Kidney (tissue), 14 donors: ENCODE data around the gene CHRNA7. TPM values are rescaled to one million over a fixed set of nuclear protein-coding genes. Genes with fewer than 3 reads are reported as not detected.

Experiments
- DNase-seq, 5 donors: peaks; one replicate each; pipeline ENCODE4 v3.0.0-alpha.2; 2013 to 2020
- FAIRE-seq: peaks from 2 replicates; lab custom pipeline; 2012; peaks lifted over from hg19 to GRCh38; lab: Jason Lieb, UNC
- H3K27ac ChIP-seq, 2 donors: one replicate each; pipeline ENCODE4 v1.7.0; 2013; ENCODE audit warnings: low read depth in 2 of 2, low read length in 2 of 2, inconsistent platforms in 1 of 2
- H3K27me3 ChIP-seq: one replicate; pipeline ENCODE4 v1.7.1; 2013; ENCODE audit warnings: low read length, inconsistent platforms; ENCODE audit not compliant: control insufficient read depth, insufficient read depth
- H3K36me3 ChIP-seq, 3 donors: one replicate each; pipeline versions ENCODE4 v1.7.0 to v1.7.1; 2013; ENCODE audit warnings: low read length in 3 of 3, control low read depth in 1 of 3, inconsistent platforms in 1 of 3; ENCODE audit not compliant: insufficient read depth in 3 of 3, control insufficient read depth in 2 of 3
- H3K4me1 ChIP-seq, 3 donors: one replicate each; pipeline versions ENCODE4 v1.7.0 to v1.7.1; 2013; ENCODE audit warnings: low read length in 3 of 3, inconsistent platforms in 1 of 3, low read depth in 1 of 3; ENCODE audit not compliant: control insufficient read depth in 2 of 3, insufficient read depth in 2 of 3
- H3K4me3 ChIP-seq, 3 donors: one replicate each; pipeline versions ENCODE4 v1.7.0 to v1.8.1; 2013; ENCODE audit warnings: low read length in 3 of 3, control low read depth in 1 of 3, inconsistent platforms in 1 of 3
- H3K9ac ChIP-seq, 3 donors: one replicate each; pipeline versions ENCODE4 v1.7.0 to v1.7.1; 2013; ENCODE audit warnings: low read length in 3 of 3, control low read depth in 1 of 3, inconsistent platforms in 1 of 3
- H3K9me3 ChIP-seq, 3 donors: one replicate each; pipeline versions ENCODE4 v1.7.0 to v1.7.1; 2013; ENCODE audit warnings: low read length in 3 of 3, control low read depth in 1 of 3, inconsistent platforms in 1 of 3; ENCODE audit not compliant: control insufficient read depth in 2 of 3, insufficient read depth in 1 of 3
- intact Hi-C: fragments of 100-400 bp; cut with DNase I; formaldehyde crosslinking; loops from one replicate; pipeline ENCODE4 v1.11.1; 2022
- polyA plus RNA-seq: library from polyadenylated mRNA; stranded (reverse); fragments of 350-450 nt; fragmentation: Illumina TruSeq; extraction: RNeasy Lipid Tissue Mini Kit (QIAGEN cat#74804); gene quantifications from one replicate; pipeline ENCODE4 v1.2.3, GENCODE V29; 2014; ENCODE audit warnings: low read depth, low replicate concordance; ENCODE audit not compliant: insufficient read depth
- total RNA-seq: library from RNA; stranded (reverse); fragmentation: NEBNext Ultra II Directional; extraction: Animal tissue kit (Norgen Biotek cat#: 25700); gene quantifications from one replicate; pipeline ENCODE4 v1.2.1, GENCODE V29; 2021
- TF ChIP-seq, protein P1 (sequence below): IDR thresholded peaks from 3 replicates; pipeline ENCODE4 v1.5.1; 2012; ENCODE audit warnings: mild to moderate bottlenecking, moderate library complexity, borderline replicate concordance; ENCODE audit not compliant: insufficient read depth; ENCODE audit errors: extremely low read depth
- donor health status: control.
- donor health status: control.
- donor health status: control.
- donor health status: control.
- donor health status: control.
- donor health status: DM: yes; HTN: yes; CAD: no.
- donor health status: Normal renal cell carcinoma (clear cell type).

The CHRNA7 gene
- total and polyA plus RNA-seq, 2 donors from 2014 or later, result 0.80 to 1.6 TPM

DNA sequence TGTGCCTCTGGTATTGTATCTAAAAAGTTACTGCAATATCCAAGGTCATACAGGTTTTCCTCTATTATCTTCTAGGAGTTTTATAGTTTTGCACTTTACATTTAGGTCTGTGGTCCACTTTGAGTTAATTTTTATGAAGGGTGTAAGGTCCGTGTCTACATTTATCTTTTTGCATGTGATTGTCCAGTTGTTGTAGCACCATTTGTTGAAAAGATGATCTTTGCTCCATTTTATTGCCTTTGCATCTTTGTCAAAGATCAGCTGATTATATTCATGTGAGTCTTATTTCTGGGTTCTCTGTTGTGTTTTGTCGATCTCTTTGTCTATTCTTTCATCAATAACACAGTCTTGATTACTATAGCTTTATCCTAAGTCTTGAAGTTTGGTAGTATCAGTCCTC lies 6.7 kb downstream of the CHRNA7 start:
- DNase-seq (no peak), FAIRE-seq (no peak)
- Histone ChIP-seq H3K27ac (no peak overlapping the region), H3K4me1 (no peaks in the 10 kb centered on the region), H3K9ac (no peak overlapping the region), H3K27me3 (no peaks in the 10 kb centered on the region), H3K4me3 (no peak overlapping the region), H3K9me3 (no peaks in the 10 kb centered on the region), H3K36me3 (no peaks in the 10 kb centered on the region)
- intact Hi-C loops, result no loop called here
- TF ChIP-seq, protein P1, sequence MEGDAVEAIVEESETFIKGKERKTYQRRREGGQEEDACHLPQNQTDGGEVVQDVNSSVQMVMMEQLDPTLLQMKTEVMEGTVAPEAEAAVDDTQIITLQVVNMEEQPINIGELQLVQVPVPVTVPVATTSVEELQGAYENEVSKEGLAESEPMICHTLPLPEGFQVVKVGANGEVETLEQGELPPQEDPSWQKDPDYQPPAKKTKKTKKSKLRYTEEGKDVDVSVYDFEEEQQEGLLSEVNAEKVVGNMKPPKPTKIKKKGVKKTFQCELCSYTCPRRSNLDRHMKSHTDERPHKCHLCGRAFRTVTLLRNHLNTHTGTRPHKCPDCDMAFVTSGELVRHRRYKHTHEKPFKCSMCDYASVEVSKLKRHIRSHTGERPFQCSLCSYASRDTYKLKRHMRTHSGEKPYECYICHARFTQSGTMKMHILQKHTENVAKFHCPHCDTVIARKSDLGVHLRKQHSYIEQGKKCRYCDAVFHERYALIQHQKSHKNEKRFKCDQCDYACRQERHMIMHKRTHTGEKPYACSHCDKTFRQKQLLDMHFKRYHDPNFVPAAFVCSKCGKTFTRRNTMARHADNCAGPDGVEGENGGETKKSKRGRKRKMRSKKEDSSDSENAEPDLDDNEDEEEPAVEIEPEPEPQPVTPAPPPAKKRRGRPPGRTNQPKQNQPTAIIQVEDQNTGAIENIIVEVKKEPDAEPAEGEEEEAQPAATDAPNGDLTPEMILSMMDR, result no peak

DNA sequence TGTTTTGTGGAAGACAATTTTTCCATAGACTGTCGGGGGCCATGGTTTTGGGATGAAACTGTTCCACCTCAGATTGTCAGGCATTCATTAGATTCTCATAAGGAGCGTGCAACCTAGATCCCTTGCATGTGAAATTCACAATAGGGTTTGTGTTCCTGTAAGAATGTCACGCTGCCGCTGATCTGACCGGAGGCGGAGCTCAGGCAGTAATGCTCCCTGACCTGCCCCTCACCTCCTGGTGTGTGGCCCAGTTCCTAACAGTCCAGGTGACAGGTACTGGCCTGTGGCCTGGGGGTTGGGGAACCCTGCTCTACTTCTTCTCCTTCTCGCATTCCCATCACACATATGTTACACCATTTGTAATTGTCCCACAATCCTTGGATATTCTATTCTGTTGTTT lies 11.0 kb downstream of the CHRNA7 start:
- intact Hi-C loops, result no loop called here
- no peak overlapping the region for H3K4me3 ChIP-seq
- no peak overlapping the region for H3K9ac ChIP-seq
- no peak overlapping the region for H3K27ac ChIP-seq
- peak in 1 of 5 donors; percentile 6 for DNase-seq
- no peaks in the 10 kb centered on the region for H3K4me1 ChIP-seq
- H3K27me3 ChIP-seq, result no peaks in the 10 kb centered on the region
- no peaks in the 10 kb centered on the region for H3K36me3 ChIP-seq
- TF ChIP-seq, protein P1, result no peak
- no peaks in the 10 kb centered on the region for H3K9me3 ChIP-seq
- no peak for FAIRE-seq

DNA sequence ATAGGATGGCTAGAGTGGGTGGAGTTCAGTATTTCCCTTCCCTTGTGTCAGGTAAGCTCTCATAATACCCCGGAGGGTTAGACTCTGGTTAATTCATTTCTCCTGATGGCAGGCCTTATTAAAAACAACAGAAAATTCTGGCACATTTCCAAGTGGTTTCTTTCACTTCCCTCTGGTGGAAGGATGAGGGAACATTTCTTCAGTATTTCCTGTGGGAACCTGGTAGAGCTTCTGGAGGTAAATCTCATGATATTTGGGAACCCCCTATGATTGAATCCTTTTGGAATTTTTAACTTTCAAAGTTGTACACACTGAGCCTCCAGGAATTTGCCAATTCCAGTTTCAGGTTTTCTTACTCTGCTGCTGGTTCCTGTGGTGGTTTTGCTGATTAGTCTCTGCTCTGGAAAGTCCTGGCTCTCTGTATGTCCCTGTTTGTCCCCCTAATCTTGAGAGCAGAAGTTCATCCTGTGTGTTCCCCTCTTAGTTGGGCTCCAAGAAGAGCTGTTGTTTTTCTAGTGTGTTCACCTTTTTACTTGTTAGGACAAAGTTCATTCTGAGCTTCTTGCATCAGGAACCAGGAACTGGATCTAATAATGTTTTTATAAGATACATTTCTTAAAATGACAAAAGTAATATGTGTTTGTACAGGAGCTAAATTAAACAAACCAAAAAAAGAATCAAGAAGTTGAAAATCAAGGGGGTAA lies 12.1 kb downstream of the CHRNA7 start:
- Histone ChIP-seq H3K27me3 (no peaks in the 10 kb centered on the region), H3K27ac (no peak overlapping the region), H3K36me3 (no peaks in the 10 kb centered on the region), H3K9ac (no peak overlapping the region), H3K4me1 (no peaks in the 10 kb centered on the region), H3K4me3 (no peak overlapping the region), H3K9me3 (no peaks in the 10 kb centered on the region)
- TF ChIP-seq, protein P1, result no peak
- peak in 2 of 5 donors; percentile 32 to 58 for DNase-seq
- intact Hi-C loops, result no loop called here
- no peak for FAIRE-seq
